HG03469 (cell line): Measurements from ENCODE around the gene CLOCK.

Experiments
- ATAC-seq: cut with Tn5 transposase; IDR thresholded peaks from one replicate; pipeline ENCODE4 v1.9.1; 2021; ENCODE audit warnings: mild to moderate bottlenecking, moderate library complexity, moderate number of reproducible peaks; ENCODE audit not compliant: unreplicated experiment

The CLOCK gene

DNA sequence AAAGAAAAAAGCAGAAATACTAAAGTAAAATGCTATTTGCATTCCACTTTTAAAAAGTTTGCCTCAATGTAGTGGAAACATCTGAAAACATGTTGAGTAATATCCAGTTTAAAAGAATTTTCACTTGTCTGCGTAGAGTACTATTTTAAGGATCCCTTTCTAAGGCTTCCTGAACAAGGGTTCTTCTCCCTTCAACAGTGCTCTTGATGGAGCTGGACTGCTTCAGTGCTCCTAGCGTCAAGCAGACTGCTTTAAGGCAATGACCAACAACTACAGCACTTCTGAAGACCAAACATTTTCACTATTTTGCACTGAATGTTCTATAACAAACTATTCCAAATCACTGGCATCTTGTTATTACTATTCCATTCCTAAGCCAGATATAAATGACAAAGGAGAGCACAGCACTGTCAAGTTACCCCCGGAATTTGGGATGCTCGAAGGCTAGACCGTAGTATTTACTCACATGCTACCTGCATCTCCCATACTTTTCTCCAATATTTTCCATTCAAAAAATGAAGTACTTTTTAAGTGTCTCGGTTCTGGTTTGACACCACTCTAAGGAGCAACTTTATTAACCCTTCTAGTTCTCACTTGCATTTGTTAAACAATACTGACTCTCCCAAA is 114.9 kb downstream of the CLOCK start:
- no peak for ATAC-seq

DNA sequence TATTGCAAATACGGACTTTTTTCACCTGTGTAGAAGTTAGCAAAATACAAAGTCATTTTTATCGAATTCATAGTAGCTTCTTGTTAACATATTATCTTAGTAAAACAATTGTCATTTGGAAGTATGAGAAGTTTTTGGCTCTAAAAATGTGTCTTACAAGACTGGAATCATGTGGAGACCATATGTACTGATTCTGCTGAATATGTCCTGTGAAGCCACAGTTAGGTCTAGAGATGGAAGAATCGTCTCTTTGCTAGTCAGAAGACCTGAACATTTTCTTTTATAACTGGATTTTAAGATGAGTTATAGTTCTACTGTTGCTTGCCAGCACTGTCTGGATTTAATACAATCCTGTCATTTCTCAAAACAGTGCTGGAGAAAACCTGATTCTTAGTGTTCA is 121.9 kb downstream of the CLOCK start:
- ATAC-seq, result no peak

DNA sequence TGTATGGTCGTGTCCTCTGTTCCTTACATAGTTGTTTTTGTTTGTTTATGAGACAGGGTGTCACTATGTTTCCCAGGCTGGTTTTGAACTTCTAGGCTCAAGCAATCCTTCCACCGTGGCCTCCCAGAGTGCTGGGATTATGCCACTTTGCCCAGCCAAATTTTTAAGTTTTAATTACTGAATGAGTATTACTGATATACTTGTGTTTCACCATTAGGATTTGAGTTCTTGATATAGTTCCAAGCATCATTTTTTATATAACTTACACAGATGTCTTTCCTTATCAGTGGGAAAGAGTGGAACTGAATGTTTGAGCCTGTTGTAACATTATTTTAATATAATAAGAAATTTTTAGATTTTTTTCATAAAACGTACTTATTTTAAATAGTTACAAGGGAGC is 130.5 kb downstream of the CLOCK start:
- ATAC-seq, result no peak

DNA sequence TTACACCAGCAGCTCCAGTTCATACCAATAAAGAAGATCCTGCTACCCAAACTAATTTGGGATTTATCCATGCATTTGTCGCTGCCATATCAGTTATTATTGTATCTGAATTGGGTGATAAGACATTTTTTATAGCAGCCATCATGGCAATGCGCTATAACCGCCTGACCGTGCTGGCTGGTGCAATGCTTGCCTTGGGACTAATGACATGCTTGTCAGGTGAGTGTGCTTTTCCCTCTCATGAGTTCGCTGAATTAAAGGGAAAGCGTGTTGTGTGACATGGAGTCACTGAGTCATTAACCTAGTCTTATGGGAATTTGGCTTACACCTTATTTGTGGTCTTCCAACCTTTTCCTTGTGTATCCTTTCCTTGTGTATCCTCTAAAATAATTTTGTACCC is 135.1 kb downstream of the CLOCK start:
- ATAC-seq, result no peak

DNA sequence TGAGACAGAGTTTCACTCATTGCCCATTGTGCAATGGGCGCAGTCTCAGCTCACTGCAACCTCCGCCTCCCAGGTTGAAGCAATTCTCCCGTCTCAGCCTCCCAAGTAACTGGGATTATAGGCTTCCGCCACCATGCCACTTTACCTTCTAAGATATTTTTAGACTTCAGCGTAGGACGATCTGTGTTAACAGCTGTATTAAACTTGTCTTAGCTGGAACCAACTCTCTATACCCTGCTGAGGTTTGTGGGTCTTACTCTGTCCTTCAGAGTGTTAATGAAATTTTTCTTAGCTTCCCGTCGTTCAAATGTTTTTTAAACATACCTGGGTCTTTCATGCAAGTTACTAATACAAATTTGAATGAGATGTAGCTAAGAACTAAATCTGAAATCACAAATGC is 136.3 kb downstream of the CLOCK start:
- no peak for ATAC-seq

DNA sequence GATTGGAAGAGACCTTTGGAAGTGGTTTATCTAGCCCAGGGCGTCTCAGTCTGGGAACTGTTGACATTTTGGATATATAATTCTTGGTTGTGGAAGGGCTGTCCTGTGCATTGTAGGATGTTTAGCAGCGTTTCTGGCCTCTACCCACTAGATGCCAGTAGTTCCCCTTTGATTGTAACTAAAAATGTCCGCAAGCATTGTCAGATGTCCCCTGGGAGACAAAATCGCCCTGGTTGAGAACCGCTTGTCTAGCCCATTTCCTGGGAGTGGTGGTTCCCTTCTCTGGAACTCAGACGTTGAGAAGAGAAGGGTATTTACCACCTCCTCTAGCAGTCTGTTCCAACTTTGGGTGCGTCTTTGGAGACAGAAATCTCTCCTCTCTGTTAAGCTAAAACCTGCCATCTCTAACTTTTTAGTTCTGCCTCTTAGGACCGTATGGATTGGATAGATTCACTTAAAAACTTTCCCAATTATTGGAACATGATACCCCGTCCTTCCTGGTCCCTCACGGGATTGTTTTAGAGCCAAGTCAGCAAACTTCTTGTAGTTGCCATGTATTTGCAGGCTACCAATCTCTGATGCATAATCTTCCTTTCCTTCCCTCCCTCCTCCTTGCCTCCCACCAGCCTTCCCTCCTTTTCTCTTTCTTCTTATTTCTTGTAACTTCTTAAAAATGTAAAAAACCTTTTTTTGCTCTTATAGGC is 137.1 kb downstream of the CLOCK start:
- peak; percentile 53 for ATAC-seq

DNA sequence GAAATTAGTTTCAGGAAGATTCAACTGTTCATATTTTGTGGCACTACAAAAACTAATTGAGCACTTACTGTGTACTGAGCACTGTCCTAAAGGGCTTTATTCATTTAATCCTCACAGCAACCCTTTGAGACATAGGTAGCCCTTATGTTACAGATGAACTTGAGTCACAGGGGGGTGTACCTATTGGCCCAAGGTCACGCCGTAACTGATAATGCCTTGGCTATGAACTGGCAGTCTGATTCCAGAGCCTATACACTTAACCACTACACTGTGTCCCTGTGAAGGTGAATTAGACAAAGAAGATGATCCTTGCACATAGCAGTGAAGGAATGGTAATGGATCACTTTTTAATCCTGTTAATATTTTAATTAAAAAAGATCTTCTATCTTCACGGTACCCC is 138.9 kb downstream of the CLOCK start:
- no peak for ATAC-seq

DNA sequence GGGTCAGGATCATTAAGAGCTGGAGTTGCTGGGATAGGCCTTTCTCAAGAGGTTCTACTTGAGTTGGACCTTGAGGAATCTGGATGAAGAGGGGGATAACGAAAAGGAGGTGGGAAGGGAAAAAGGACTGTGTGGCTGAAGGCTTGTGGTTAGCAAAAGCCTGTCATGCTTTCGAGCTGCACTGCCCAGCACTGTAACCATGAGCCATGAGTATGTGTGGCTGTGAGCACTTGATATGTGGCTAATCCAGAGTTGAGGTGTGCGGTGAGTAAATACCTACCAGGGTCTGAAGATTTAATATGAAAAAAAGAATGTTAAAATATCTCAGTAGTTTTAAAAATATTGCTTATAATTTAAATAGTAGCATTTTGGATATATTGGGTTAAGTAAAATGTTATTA is 139.6 kb downstream of the CLOCK start:
- no peak for ATAC-seq

DNA sequence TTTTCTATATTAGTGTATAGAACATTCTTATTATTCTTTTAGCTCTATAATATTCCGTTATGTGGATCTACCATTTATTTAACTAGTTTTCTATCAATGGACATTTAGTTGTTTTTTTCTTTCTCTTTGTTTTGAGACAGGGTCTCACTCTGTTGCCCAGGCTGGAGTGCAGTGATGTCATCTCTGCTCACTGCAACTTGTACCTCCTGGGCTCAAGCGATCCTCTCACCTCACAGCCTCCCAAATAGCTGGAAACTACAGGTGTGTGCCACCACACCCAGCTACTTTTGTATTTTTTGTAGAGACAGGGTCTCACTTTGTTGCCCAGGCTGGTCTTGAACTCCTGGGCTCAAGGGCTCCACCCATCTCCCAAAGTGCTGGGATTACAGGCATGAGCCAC is 140.2 kb downstream of the CLOCK start:
- ATAC-seq, result no peak

DNA sequence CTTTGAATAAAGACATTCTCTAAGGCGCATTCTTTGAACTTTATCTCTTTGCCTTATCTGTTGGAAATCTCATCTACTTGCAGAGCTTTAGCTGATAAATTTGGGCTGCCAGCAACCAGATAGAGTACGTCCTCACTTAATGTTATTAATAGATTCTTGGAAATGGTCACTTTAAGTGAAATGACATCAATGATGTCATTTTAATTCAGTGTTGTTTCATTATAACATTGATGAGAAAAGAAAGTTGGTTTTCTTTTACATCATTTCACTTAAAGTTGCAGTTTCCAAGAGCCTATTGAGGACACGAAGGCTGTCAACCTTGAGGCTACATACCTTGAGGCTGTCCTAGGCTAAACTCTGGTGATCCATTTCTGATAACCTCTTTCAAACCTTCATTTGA is 141.6 kb downstream of the CLOCK start:
- ATAC-seq, result no peak

DNA sequence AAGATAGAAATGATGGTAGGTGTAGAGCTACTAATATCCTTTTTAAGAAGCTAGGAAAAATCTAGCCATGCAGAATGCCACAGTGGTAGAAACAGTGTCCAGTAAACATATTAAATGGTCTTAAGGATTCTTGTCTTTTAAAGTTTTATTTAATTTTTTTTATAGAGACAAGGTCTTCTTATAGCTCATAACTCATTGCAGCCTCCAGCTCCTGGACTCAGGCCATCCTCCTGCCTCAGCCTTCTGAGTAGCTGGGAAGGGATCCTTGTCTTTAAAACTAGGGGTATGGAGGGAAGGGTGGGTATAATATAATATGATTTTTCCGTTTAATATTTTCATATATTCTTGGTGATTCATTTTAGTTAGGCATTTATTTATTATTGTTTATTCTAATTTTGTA is 147.1 kb downstream of the CLOCK start:
- ATAC-seq, result no peak

DNA sequence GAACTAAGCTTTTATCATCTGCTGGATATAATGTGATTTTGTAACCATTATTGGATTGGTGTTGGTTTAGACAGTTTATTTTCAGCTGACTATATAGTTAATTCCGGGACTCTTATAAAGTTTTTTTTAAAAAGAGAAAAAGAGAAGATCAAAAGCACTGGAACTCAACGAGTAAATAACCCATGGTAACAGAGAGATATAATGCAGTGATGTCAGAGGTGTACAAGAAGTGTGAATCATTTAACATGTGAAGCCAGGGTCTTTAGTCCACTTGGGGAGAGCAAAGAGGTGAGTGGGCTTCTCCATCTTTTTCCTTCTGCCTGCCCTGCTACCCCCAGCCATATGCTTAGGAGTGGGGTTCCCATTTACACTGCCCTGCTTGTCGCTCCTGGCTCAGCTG is 147.7 kb downstream of the CLOCK start:
- no peak for ATAC-seq

DNA sequence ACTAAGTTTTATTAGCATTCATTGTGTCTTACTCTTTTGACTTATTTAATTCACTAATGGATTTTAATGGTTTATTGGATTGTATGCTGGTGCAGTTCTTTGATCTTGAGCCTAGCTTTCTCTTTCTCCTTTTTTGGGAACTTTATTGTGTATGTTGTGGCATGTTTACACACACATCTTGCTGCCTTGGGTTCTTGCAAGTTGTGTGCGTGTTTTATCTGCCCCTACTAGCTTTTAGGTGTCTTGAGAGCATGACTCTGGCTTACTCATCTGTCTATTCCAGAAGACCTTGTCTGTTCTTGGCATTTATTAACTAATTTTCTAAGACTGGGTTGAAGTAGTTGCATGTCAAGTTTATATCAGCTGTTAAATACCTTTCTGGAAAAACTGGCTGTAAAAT is 148.2 kb downstream of the CLOCK start:
- no peak for ATAC-seq

DNA sequence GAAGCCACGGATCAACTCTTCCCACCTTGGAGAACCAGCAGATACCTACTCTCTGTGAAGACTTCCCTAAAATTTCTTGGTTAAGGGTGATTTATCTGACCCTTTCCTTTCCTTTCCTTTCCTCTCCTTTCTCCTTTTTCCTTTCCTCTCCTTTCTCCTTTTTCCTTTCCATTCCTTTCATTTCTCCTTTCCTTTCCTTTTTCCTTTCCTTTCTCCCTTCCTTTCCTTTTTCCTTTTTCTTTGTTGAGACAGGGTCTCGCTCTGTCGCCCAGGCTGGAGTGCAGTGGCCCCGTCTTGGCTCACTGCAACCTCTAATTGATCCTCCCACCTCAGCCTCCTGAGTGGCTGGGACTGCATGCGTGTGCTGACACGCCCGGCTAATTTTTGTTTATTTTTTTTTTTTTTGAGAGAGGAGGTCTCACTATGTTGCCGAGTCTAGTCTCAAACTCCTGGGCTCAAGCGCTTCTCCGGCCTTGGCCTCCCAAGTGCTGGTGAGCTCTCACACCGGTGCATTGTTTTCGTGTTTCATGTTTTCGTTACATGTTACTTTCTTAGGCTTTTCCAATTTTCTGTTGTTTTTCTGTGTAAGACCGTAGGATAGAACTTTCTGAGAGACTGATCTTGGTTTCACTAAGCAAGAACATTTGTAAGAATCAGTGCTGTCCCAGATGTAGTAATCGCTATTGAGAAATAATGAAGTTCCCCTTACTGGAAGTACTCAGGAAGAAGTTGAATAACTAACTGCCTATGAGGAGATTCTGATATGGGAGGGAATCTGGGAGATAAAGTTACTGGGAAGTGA is 149.0 kb downstream of the CLOCK start:
- ATAC-seq, result no peak

DNA sequence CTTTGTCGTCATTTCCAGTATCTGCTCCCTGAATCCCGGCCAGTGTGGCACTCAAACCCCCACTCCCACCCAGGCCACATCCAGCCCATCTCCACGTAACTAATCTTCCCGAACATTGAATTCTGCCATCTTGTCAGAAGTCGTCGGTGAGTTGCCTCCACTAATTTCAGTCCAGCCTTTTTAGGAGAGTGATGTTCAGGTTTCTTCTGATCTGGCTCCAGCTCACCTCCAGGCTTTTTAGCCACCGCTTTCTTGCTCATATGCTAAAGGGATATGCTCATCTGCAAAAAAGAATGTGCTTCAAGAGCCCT is 149.6 kb downstream of the CLOCK start:
- no peak for ATAC-seq

DNA sequence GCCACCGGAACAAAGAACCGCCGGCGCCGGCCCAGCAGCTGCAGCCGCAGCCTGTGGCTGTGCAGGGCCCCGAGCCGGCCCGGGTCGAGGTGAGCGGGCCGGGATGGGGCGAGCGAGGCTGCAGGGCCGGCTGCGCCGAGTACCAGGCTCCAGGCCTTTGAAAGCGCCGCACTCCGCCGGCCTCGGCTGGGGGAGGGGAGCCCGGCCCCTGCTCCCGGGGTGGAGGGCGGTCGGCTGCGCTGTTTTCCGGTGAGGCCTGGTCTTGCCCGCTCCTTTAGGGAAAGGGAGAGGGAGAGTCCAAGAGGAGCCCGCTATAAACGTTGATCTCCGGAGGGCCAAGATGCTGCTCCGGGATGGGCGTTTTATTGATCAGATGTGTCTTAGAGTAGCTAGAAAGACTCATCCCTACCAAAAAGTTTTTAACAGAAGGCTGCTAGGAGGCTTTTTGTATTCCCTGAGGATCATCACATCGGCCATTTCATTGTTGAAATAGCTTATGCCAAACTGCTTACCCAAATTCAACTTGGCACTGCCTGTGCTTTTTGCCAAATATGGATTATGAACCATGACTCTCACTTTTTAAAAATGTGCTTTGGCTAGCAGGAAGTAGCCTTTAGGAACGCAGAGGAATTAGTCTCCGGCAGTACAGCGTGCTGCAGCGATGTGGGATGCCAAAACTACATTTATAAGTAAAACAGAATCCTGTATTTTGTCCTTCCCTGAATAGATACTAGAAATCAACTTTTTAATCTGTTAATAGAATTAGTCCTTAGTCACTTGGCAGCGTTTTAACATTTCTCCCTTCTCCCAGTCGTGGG is 150.2 kb downstream of the CLOCK start:
- peak; percentile 17 for ATAC-seq

DNA sequence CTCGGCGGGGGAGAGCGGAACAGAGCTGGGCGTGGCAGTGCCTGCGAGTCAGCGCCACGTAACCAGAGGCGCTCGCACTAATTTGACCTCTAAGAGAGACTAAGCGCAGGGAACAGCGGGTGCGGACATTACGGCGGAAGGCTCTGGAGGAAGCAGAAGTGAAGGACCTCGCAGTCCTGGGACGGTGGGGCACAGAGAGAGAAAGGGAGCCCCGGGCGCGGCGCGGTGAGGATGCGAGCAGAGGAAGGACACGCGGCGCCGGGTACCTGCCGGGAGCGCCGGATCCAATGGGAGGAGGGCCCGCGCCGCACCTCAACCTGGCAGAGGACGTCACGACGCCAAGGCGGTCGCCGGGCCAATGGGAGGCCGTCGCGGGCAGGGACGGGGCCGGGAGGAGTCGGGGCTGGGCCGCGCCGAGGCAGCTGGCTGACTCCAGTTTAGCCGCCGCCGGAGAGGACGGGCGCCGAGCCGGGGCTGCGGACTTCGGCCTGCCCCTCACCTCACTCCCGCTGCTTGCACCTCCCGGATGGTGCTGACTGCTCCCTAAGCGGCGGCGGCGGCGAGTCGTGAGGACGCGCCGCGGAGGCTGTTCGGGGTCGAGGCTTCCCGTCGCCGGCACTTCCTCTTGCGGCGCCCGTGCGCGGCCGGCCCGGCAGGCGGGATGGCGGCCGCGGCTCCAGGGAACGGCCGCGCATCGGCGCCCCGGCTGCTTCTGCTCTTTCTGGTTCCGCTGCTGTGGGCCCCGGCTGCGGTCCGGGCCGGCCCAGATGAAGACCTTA is 151.0 kb downstream of the CLOCK start, which contains the start of gene TMEM165:
Gene TMEM165 (plus strand): TSS at position 429 of the 779 bp plus-strand sequence. CDS start 233 bp downstream, at position 662.
- ATAC-seq, result peak; percentile 75

DNA sequence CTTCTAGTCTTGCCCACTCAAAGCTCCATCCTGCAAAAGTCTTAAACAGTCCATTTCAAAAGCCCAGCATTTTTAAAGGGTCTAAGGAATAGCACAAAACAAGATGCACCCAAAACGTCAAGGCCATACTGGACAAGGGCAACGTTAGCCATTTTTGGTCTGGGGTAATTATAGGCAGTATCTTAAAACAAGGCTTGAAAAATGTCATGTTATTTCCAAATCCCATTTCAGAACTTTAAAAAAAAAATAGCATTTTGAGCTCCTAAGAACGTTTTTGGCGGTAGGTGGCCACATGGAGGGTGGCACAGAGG is 151.5 kb downstream of the CLOCK start:
- ATAC-seq, result no peak

DNA sequence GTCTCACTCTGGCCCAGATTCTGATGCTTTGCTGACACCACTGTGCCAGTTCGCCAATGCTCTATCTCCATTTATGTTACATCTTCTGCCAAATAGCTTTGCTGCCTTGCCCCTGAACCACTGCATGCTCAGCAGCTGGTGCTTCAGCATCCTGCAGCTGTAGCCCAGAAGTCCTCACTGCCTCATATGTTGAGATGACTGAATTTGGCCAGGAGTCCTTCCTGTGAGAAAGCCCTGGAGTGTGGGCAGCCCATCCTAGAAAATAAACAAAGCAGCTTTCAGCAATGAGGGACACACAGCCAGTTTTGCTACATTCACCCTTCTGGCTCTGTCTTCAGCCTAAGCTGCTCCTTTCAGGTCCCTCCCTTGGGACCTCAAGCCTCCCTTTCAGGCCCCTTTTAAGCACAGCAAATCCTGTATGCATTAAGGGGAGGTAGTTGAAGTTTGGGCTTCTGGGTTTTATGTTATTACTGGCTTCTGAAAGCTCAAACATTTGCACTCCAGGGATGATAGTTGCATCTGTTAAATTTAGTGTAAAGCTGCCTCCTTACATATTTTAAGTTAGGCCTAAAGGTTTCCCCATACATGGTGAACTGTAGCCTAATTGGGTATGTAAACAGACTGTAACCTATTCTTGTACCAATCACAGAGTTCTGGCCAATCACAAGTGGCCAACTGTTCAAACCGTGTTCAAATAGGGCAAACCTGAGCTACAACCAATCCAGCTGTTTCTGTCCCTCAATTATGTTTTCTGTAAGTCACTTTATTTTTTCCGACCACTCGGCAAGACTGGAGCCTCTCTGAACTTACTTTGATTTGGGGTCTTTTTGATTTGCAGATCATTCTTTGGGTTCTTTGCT is 153.0 kb downstream of the CLOCK start:
- ATAC-seq, result no peak

DNA sequence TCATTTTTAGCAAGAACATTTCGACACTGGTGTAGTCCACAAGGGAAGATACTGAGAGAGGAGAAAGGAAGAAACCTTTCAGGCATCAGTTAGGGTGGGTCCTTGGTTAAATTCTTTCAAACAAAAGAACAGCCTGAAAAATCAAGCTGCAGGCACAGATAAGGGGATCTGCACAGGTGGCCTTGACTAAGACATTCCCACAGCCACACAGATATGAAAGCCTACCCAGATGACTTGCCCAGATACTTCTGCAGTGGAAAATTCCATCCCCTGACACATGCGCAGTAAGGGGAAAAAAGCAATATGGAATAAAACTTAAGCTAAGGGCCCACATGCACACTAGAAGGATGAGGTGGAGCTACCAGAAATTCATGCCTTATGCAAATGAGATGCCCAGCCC is 159.9 kb downstream of the CLOCK start:
- ATAC-seq, result no peak
